IMR-90 (cell line): ENCODE data around the gene SREBF2.

Experiments used
- CTCF ChIP-seq: conservative IDR thresholded peaks from 2 replicates; pipeline ENCODE4 v1.5.1; 2012; ENCODE audit warnings: mild to moderate bottlenecking, low read depth, low read length, improper control_type of control experiment
- USF2 ChIP-seq: fragments of 150-350 bp; IDR thresholded peaks from 2 replicates; pipeline ENCODE4 v1.6.1; 2017; ENCODE audit warnings: mild to moderate bottlenecking, antibody characterized with exemption, low read length, low read depth

- no peak for TF ChIP-seq CTCF
- no peak for TF ChIP-seq USF2
Observed at GRCh38 chr22:41943661-41944209, 110.8 kb downstream of the SREBF2 start.
